ENCODE results near the gene P3H2. TPM values are rescaled to one million over a fixed set of nuclear protein-coding genes. Genes with fewer than 3 reads are reported as not detected.

Gene P3H2
- total RNA-seq, 4 donors from 2014 or later, result 2.7 to 17.9 (median 12.9) TPM

- no peaks in the 10 kb centered on the region for H3K27me3 ChIP-seq
- H3K27ac ChIP-seq, result no peak overlapping the region
- TF ChIP-seq EP300 (IDR thresholded peaks at IDR 0.05) (no peak), POLR2A (IDR thresholded peaks at IDR 0.05) (no peak), CTCF (IDR thresholded peaks at IDR 0.05) (no peak)
- WGBS, 2 donors, result 62 to 70% methylated on average over 2 of the region's 2 CpGs
- peaks cover 0 to 12% (median 2%) of the 10 kb centered on the region in 4 donors for H3K4me1 ChIP-seq
- DNase-seq (ENCODE audit: low spot score in 2 of 2), result no peak
- no peak overlapping the region for H3K4me3 ChIP-seq
- H3K9me3 ChIP-seq, result no peaks in the 10 kb centered on the region
- H3K36me3 ChIP-seq, result no peaks in the 10 kb centered on the region
Measured at GRCh38 chr3:190036631-190037030, 84.1 kb downstream of the P3H2 start.

GRCh38 chr3:190034446-190034845, 86.3 kb downstream of the P3H2 start:
- DNase-seq (ENCODE audit: low spot score in 2 of 2), result no peak
- H3K4me1 ChIP-seq, result peaks cover 0 to 7% (median 0%) of the 10 kb centered on the region in 4 donors
- no peak overlapping the region for H3K27ac ChIP-seq
- no peak for TF ChIP-seq CTCF (IDR thresholded peaks at IDR 0.05)
- no peak for TF ChIP-seq EP300 (IDR thresholded peaks at IDR 0.05)
- TF ChIP-seq POLR2A (IDR thresholded peaks at IDR 0.05), result no peak
- WGBS, 2 donors, result 90 to 97% methylated on average over 3 of the region's 3 CpGs
- H3K4me3 ChIP-seq, result no peak overlapping the region
- H3K27me3 ChIP-seq, result no peaks in the 10 kb centered on the region
- no peaks in the 10 kb centered on the region for H3K9me3 ChIP-seq
- no peaks in the 10 kb centered on the region for H3K36me3 ChIP-seq

GRCh38 chr3:190032923-190033322, 87.8 kb downstream of the P3H2 start:
- Histone ChIP-seq H3K27me3 (no peaks in the 10 kb centered on the region), H3K4me3 (no peak overlapping the region), H3K27ac (no peak overlapping the region), H3K36me3 (no peaks in the 10 kb centered on the region), H3K9me3 (no peaks in the 10 kb centered on the region), H3K4me1 (peaks cover 0 to 7% (median 0%) of the 10 kb centered on the region in 4 donors)
- WGBS, 2 donors, result 87 to 92% methylated on average over 11 of the region's 11 CpGs
- no peak for TF ChIP-seq POLR2A (IDR thresholded peaks at IDR 0.05)
- TF ChIP-seq EP300 (IDR thresholded peaks at IDR 0.05), result no peak
- TF ChIP-seq CTCF (IDR thresholded peaks at IDR 0.05), result no peak
- no peak for DNase-seq (ENCODE audit: low spot score in 2 of 2)

- no peaks in the 10 kb centered on the region for H3K9me3 ChIP-seq
- H3K27ac ChIP-seq, result no peak overlapping the region
- H3K4me3 ChIP-seq, result no peak overlapping the region
- H3K27me3 ChIP-seq, result no peaks in the 10 kb centered on the region
- TF ChIP-seq POLR2A (IDR thresholded peaks at IDR 0.05), result no peak
- TF ChIP-seq EP300 (IDR thresholded peaks at IDR 0.05), result no peak
- TF ChIP-seq CTCF (IDR thresholded peaks at IDR 0.05), result no peak
- H3K36me3 ChIP-seq, result no peaks in the 10 kb centered on the region
- peaks cover 0 to 7% (median 0%) of the 10 kb centered on the region in 4 donors for H3K4me1 ChIP-seq
- no peak for DNase-seq (ENCODE audit: low spot score in 2 of 2)
- 50 to 61% methylated on average over 1 of the region's 1 CpG for WGBS, 2 donors
Measured at GRCh38 chr3:190031887-190032752, 88.6 kb downstream of the P3H2 start.

- no peak for DNase-seq (ENCODE audit: low spot score in 2 of 2)
- Histone ChIP-seq H3K36me3 (no peaks in the 10 kb centered on the region), H3K27ac (no peak overlapping the region), H3K4me1 (peaks cover 0 to 3% (median 0%) of the 10 kb centered on the region in 4 donors), H3K9me3 (no peaks in the 10 kb centered on the region), H3K27me3 (no peaks in the 10 kb centered on the region), H3K4me3 (no peak overlapping the region)
- WGBS, 2 donors, result 88% methylated on average over 3 of the region's 3 CpGs
- no peak for TF ChIP-seq POLR2A (IDR thresholded peaks at IDR 0.05)
- no peak for TF ChIP-seq EP300 (IDR thresholded peaks at IDR 0.05)
- TF ChIP-seq CTCF (IDR thresholded peaks at IDR 0.05), result no peak
Measured at GRCh38 chr3:190027116-190027515, 93.6 kb downstream of the P3H2 start.
